DND-41 (cell line): ENCODE results near the gene MVB12A.

ENCODE experiments used
- ATAC-seq: fragments of 200-7000 bp; cut with Tn5 transposase; 3 replicates; pipeline ENCODE4 v1.9.1; 2021; ENCODE audit warnings: low read depth; ENCODE audit not compliant: insufficient read depth
- DNase-seq: peaks from one replicate; pipeline ENCODE4 v3.0.0-alpha.2; 2020
- H2AFZ ChIP-seq: 2 replicates; pipeline ENCODE4 v1.6.0; 2012; ENCODE audit warnings: low read depth, low read length
- H3K27ac ChIP-seq: 2 replicates; pipeline ENCODE4 v1.5.1; 2012; ENCODE audit warnings: low read length, inconsistent platforms
- H3K27me3 ChIP-seq: fragments of 200-600 bp; sonication (generic); 2 replicates; pipeline ENCODE4 v1.6.0; 2012; ENCODE audit warnings: low read length, mild to moderate bottlenecking, inconsistent platforms; ENCODE audit not compliant: insufficient read depth, poor library complexity
- H3K36me3 ChIP-seq: 2 replicates; pipeline ENCODE4 v1.5.1; 2012; ENCODE audit warnings: low read length, inconsistent platforms; ENCODE audit not compliant: insufficient read depth
- H3K4me1 ChIP-seq: 2 replicates; pipeline ENCODE4 v1.5.1; 2012; ENCODE audit warnings: mild to moderate bottlenecking, low read length; ENCODE audit not compliant: insufficient read depth
- H3K4me2 ChIP-seq: 2 replicates; pipeline ENCODE4 v1.6.0; 2012; ENCODE audit warnings: mild to moderate bottlenecking, moderate library complexity, low read length, inconsistent platforms; ENCODE audit not compliant: insufficient read depth
- H3K4me3 ChIP-seq, 2 experiments: fragments of 200-600 bp in 1 of 2; shearing (Covaris generic) in 1 of 2; 2 replicates each; pipeline ENCODE4 v1.5.1; 2012 to 2016; ENCODE audit warnings: inconsistent platforms in 2 of 2, low read length in 2 of 2, mild to moderate bottlenecking in 2 of 2, low read depth in 1 of 2, moderate library complexity in 1 of 2
- H3K79me2 ChIP-seq: 2 replicates; pipeline ENCODE4 v1.6.0; 2012; ENCODE audit warnings: low read length, inconsistent platforms; ENCODE audit not compliant: insufficient read depth
- H3K9ac ChIP-seq: 2 replicates; pipeline ENCODE4 v1.6.0; 2012; ENCODE audit warnings: low read depth, mild to moderate bottlenecking, inconsistent platforms, low read length, moderate library complexity
- H3K9me3 ChIP-seq: 2 replicates; pipeline ENCODE4 v1.5.1; 2012; ENCODE audit warnings: low read length, moderate library complexity, mild to moderate bottlenecking, inconsistent platforms; ENCODE audit not compliant: insufficient read depth, severe bottlenecking
- H4K20me1 ChIP-seq: 2 replicates; pipeline ENCODE4 v1.6.0; 2012; ENCODE audit warnings: low read length; ENCODE audit not compliant: insufficient read depth
- CTCF ChIP-seq: IDR thresholded peaks from 2 replicates; pipeline ENCODE4 v1.5.1; 2012; ENCODE audit warnings: borderline replicate concordance, low read length, moderate library complexity, mild to moderate bottlenecking; ENCODE audit not compliant: poor library complexity, severe bottlenecking; ENCODE audit errors: extremely low read depth
- EZH2 ChIP-seq: IDR thresholded peaks from 3 replicates; pipeline ENCODE4 v1.6.1; 2012; ENCODE audit warnings: borderline replicate concordance, low read depth, mild to moderate bottlenecking, moderate library complexity, low read length, inconsistent platforms; ENCODE audit not compliant: severe bottlenecking

MVB12A gene

GRCh38 chr19:17458970-17459369 lies 39.1 kb downstream of the MVB12A start:
- no peaks in the 10 kb centered on the region for H3K4me1 ChIP-seq
- no peak overlapping the region for H2AFZ ChIP-seq
- no peaks in the 10 kb centered on the region for H3K79me2 ChIP-seq
- H3K9me3 ChIP-seq, result no peaks in the 10 kb centered on the region
- H3K4me3 ChIP-seq, result no peak overlapping the region
- H3K27ac ChIP-seq, result no peak overlapping the region
- no peak overlapping the region for H3K4me2 ChIP-seq
- no peaks in the 10 kb centered on the region for H3K36me3 ChIP-seq
- H3K27me3 ChIP-seq, result no peaks in the 10 kb centered on the region
- ATAC-seq, result no peak
- no peaks in the 10 kb centered on the region for H4K20me1 ChIP-seq
- no peak overlapping the region for H3K9ac ChIP-seq
- no peak for DNase-seq
- TF ChIP-seq CTCF (no peak), EZH2 (no peak)

GRCh38 chr19:17460372-17461230 lies 40.8 kb downstream of the MVB12A start, which contains the start of gene NXNL1:
Gene NXNL1, minus strand, starts transcription at chr19:17460926. Its CDS starts 57 bp downstream, at chr19:17460869.
- Histone ChIP-seq H3K27me3 (no peaks in the 10 kb centered on the region), H3K36me3 (no peaks in the 10 kb centered on the region), H2AFZ (no peak within 1 kb of the TSS), H3K4me1 (no peaks in the 10 kb centered on the region), H3K9ac (no peak within 1 kb of the TSS), H3K4me3 (no peak within 1 kb of the TSS), H4K20me1 (no peaks in the 10 kb centered on the region), H3K9me3 (no peaks in the 10 kb centered on the region), H3K4me2 (no peak within 1 kb of the TSS), H3K27ac (no peak within 1 kb of the TSS), H3K79me2 (no peaks in the 10 kb centered on the region)
- no peak for DNase-seq
- TF ChIP-seq CTCF (no peak), EZH2 (no peak)
- no peak for ATAC-seq

GRCh38 chr19:17466487-17466850 lies 46.6 kb downstream of the MVB12A start:
- Histone ChIP-seq H2AFZ (no peak overlapping the region), H4K20me1 (no peaks in the 10 kb centered on the region), H3K27me3 (no peaks in the 10 kb centered on the region), H3K9me3 (no peaks in the 10 kb centered on the region), H3K4me3 (no peak overlapping the region), H3K9ac (no peak overlapping the region), H3K36me3 (no peaks in the 10 kb centered on the region), H3K27ac (no peak overlapping the region), H3K79me2 (no peaks in the 10 kb centered on the region), H3K4me1 (peaks cover 19% of the 10 kb centered on the region), H3K4me2 (no peak overlapping the region)
- no peak for ATAC-seq
- no peak for DNase-seq
- TF ChIP-seq EZH2 (no peak), CTCF (no peak)
